Common myeloid progenitor, CD34-positive (primary cell): ENCODE data around the gene ADAMTS17.
"Not testable (repeated sequence)": the region's sequence is repeated elsewhere in the genome, so short reads cannot be mapped to it uniquely, and the experiment has no call there.

Experiments used
- CTCF ChIA-PET: fragments of 350-600 bp; sonication (Branson Sonifier 250); formaldehyde crosslinking; loops from one replicate; lab custom pipeline; 2021; ENCODE audit warnings: antibody characterized with exemption; lab: Charles Lee
- POLR2A ChIA-PET: fragments of 350-600 bp; sonication (Branson Sonifier 250); formaldehyde crosslinking; loops from one replicate; lab custom pipeline; 2021; ENCODE audit warnings: antibody characterized with exemption; lab: Charles Lee
- DNase-seq, 3 donors: peaks; one replicate each; pipeline versions ENCODE4 v3.0.0 to v3.0.0-alpha.2; 2013
- H3K27ac ChIP-seq, 2 experiments: 1 replicate in 1 of 2; 2 replicates in 1 of 2; pipeline ENCODE4 v1.7.0; 2013; ENCODE audit warnings: inconsistent platforms in 2 of 2, low read length in 2 of 2, mild to moderate bottlenecking in 2 of 2, low read depth in 1 of 2, moderate library complexity in 1 of 2; ENCODE audit not compliant: severe bottlenecking in 2 of 2, insufficient read depth in 1 of 2, poor library complexity in 1 of 2
- H3K27me3 ChIP-seq, 5 experiments: replicated peaks in 2 of 5; 1 replicate in 3 of 5; 2 replicates in 2 of 5; pipeline versions ENCODE4 v1.6.1 to v1.7.0; 2013; ENCODE audit warnings: low read length in 4 of 5, mild to moderate bottlenecking in 2 of 5, moderate library complexity in 2 of 5, inconsistent platforms in 1 of 5; ENCODE audit not compliant: insufficient read depth in 5 of 5, control insufficient read depth in 4 of 5
- H3K36me3 ChIP-seq, 4 experiments: 1 replicate in 2 of 4; 2 replicates in 2 of 4; pipeline versions ENCODE4 v1.6.1 to v1.7.0; 2013; ENCODE audit warnings: low read length in 3 of 4, control low read depth in 1 of 4, mild to moderate bottlenecking in 1 of 4; ENCODE audit not compliant: control insufficient read depth in 4 of 4, insufficient read depth in 4 of 4
- H3K4me1 ChIP-seq, 4 experiments: 1 replicate in 3 of 4; 2 replicates in 1 of 4; pipeline versions ENCODE4 v1.6.1 to v1.7.1; 2013; ENCODE audit warnings: low read length in 3 of 4, mild to moderate bottlenecking in 3 of 4, control low read depth in 1 of 4, inconsistent platforms in 1 of 4, moderate library complexity in 1 of 4; ENCODE audit not compliant: control insufficient read depth in 4 of 4, insufficient read depth in 4 of 4; ENCODE audit errors: control extremely low read depth in 1 of 4
- H3K4me3 ChIP-seq, 7 experiments: 1 replicate in 4 of 7; 2 replicates in 3 of 7; pipeline versions ENCODE4 v1.5.1 to v1.7.0; 2013; ENCODE audit warnings: mild to moderate bottlenecking in 7 of 7, low read length in 6 of 7, moderate library complexity in 6 of 7, inconsistent platforms in 2 of 7, low read depth in 2 of 7, control low read depth in 1 of 7; ENCODE audit not compliant: insufficient read depth in 4 of 7, control insufficient read depth in 1 of 7; ENCODE audit errors: extremely low read depth in 1 of 7
- H3K9me3 ChIP-seq, 5 experiments: 1 replicate in 4 of 5; 2 replicates in 1 of 5; pipeline versions ENCODE4 v1.6.1 to v1.7.1; 2013; ENCODE audit warnings: low read length in 4 of 5, mild to moderate bottlenecking in 2 of 5, inconsistent platforms in 1 of 5, low read depth in 1 of 5, moderate library complexity in 1 of 5; ENCODE audit not compliant: control insufficient read depth in 4 of 5, insufficient read depth in 2 of 5; ENCODE audit errors: control extremely low read depth in 1 of 5
- WGBS: methylation state at CpG from one replicate; pipeline ENCODE4 v1.1.5; 2013; ENCODE audit not compliant: insufficient coverage; 5-methylcytosine and 5-hydroxymethylcytosine counted together

The ADAMTS17 gene

GRCh38 chr15:100339999-100340398 lies 1.8 kb downstream of the ADAMTS17 start:
- Histone ChIP-seq H3K4me3 (no peak overlapping the region), H3K27me3 (peaks cover 0 to 93% (median 31%) of the 10 kb centered on the region in 5 experiments), H3K27ac (no peak overlapping the region), H3K4me1 (peaks cover 0 to 12% (median 7%) of the 10 kb centered on the region in 4 experiments), H3K9me3 (no peaks in the 10 kb centered on the region), H3K36me3 (no peaks in the 10 kb centered on the region)
- 97% methylated on average over 10 of the region's 12 CpGs for WGBS
- ChIA-PET POLR2A (no interaction called here), CTCF (interaction anchor here (5.1 kb wide), 1 partner anchor 9 kb away, joined by 47 read pairs; no protein-coding TSS in a partner anchor)
- DNase-seq, result no peak

- H3K4me3 ChIP-seq, POLR2A ChIA-PET, DNase-seq, H3K9me3 ChIP-seq, H3K36me3 ChIP-seq, H3K27ac ChIP-seq: not testable (repeated sequence)
- CTCF ChIA-PET, result interaction anchor here (1.4 to 5.1 kb wide), 2 partner anchors 10 to 49 kb away, joined by 3 to 47 read pairs; no protein-coding TSS in a partner anchor
- WGBS, result 17% methylated on average over 1 of the region's 7 CpGs
- Histone ChIP-seq H3K4me1 (peaks cover 0 to 12% (median 7%) of the 10 kb centered on the region in 4 experiments), H3K27me3 (peaks cover 0 to 93% (median 27%) of the 10 kb centered on the region in 5 experiments)
These were observed 2.3 kb downstream of the ADAMTS17 start for GRCh38 chr15:100339451-100339850.

GRCh38 chr15:100338971-100339444 lies 2.8 kb downstream of the ADAMTS17 start:
- POLR2A ChIA-PET, result no interaction called here
- Histone ChIP-seq H3K27me3 (peaks cover 0 to 93% (median 27%) of the 10 kb centered on the region in 5 experiments), H3K4me3 (no peak overlapping the region), H3K36me3 (no peaks in the 10 kb centered on the region), H3K4me1 (peaks cover 0 to 12% (median 7%) of the 10 kb centered on the region in 4 experiments), H3K27ac (no peak overlapping the region), H3K9me3 (no peaks in the 10 kb centered on the region)
- WGBS, result 34% methylated on average over 7 of the region's 10 CpGs
- CTCF ChIA-PET, result interaction anchor here (1.4 to 5.1 kb wide), 2 partner anchors 10 to 50 kb away, joined by 3 to 47 read pairs; no protein-coding TSS in a partner anchor
- peak; percentile 34 to 67 (median 55) for DNase-seq

- ChIA-PET CTCF (interaction anchor here (1.4 to 5.1 kb wide), 2 partner anchors 11 to 51 kb away, joined by 3 to 47 read pairs; no protein-coding TSS in a partner anchor), POLR2A (no interaction called here)
- Histone ChIP-seq H3K27me3 (peaks cover 0 to 91% (median 27%) of the 10 kb centered on the region in 5 experiments), H3K36me3 (no peaks in the 10 kb centered on the region), H3K4me3 (no peak overlapping the region), H3K27ac (no peak overlapping the region), H3K9me3 (no peaks in the 10 kb centered on the region), H3K4me1 (peaks cover 0 to 12% (median 7%) of the 10 kb centered on the region in 4 experiments)
- WGBS, result 81% methylated on average over 4 of the region's 10 CpGs
- DNase-seq, result no peak
These were observed 3.5 kb downstream of the ADAMTS17 start for GRCh38 chr15:100338247-100338646.

- H3K27me3 ChIP-seq, result peaks cover 0 to 93% (median 23%) of the 10 kb centered on the region in 5 experiments
- H3K4me3 ChIP-seq, result no peak overlapping the region
- H3K36me3 ChIP-seq, result no peaks in the 10 kb centered on the region
- no peak for DNase-seq
- no peak overlapping the region for H3K27ac ChIP-seq
- CTCF ChIA-PET, result interaction anchor here (0.6 to 5.1 kb wide), 2 partner anchors 12 to 223 kb away, joined by 3 to 47 read pairs; no protein-coding TSS in a partner anchor
- POLR2A ChIA-PET, result no interaction called here
- WGBS, result 93% methylated on average over 13 of the region's 17 CpGs
- H3K4me1 ChIP-seq, result peaks cover 0 to 12% (median 7%) of the 10 kb centered on the region in 4 experiments
- H3K9me3 ChIP-seq, result no peaks in the 10 kb centered on the region
These were observed 4.4 kb downstream of the ADAMTS17 start for GRCh38 chr15:100337096-100338044.

- H3K36me3 ChIP-seq, result no peaks in the 10 kb centered on the region
- no peaks in the 10 kb centered on the region for H3K9me3 ChIP-seq
- no peak for DNase-seq
- H3K27me3 ChIP-seq, result peaks cover 0 to 92% (median 21%) of the 10 kb centered on the region in 5 experiments
- ChIA-PET CTCF (interaction anchor here (5.1 kb wide), 1 partner anchor 13 kb away, joined by 47 read pairs; no protein-coding TSS in a partner anchor), POLR2A (no interaction called here)
- H3K4me3 ChIP-seq, result no peak overlapping the region
- H3K27ac ChIP-seq, result no peak overlapping the region
- peaks cover 0 to 4% (median 0%) of the 10 kb centered on the region in 4 experiments for H3K4me1 ChIP-seq
- 69% methylated on average over 5 of the region's 6 CpGs for WGBS
These were observed 5.7 kb downstream of the ADAMTS17 start for GRCh38 chr15:100336061-100336460.
